Body of pancreas (tissue), 4 donors: Measurements from ENCODE around the gene VTI1A. TPM values are rescaled to one million over a fixed set of nuclear protein-coding genes. Genes with fewer than 3 reads are reported as not detected.

Experiments used
- ATAC-seq: fragments of 150-250 bp; one replicate; pipeline ENCODE4 v1.9.1; 2016
- DNase-seq, 4 donors: peaks; one replicate each; pipeline ENCODE4 v3.0.0-alpha.2; 2019
- H3K27ac ChIP-seq, 4 donors: fragments of 200-600 bp; sonication (generic); 1 replicate in 3 of 4; 2 replicates in 1 of 4; pipeline versions ENCODE4 v1.5.1 to v1.6.1; 2016 to 2019; ENCODE audit warnings: mild to moderate bottlenecking in 1 of 4, mixed read lengths in 1 of 4, moderate library complexity in 1 of 4
- H3K27me3 ChIP-seq, 2 donors: fragments of 200-600 bp; sonication (generic); one replicate each; pipeline ENCODE4 v1.6.0; 2016; ENCODE audit warnings: mild to moderate bottlenecking in 1 of 2
- H3K36me3 ChIP-seq, 2 donors: fragments of 200-600 bp; sonication (generic); replicated peaks in 1 of 2; 2 replicates each; pipeline ENCODE4 v1.5.1; 2016; ENCODE audit warnings: low read depth in 2 of 2; ENCODE audit not compliant: insufficient read depth in 1 of 2
- H3K4me1 ChIP-seq: fragments of 200-600 bp; sonication (generic); one replicate; pipeline ENCODE4 v1.6.0; 2016
- H3K4me3 ChIP-seq, 2 donors: fragments of 200-600 bp; sonication (generic); 1 replicate in 1 of 2; 2 replicates in 1 of 2; pipeline ENCODE4 v1.5.1; 2016 to 2019
- H3K9me3 ChIP-seq, 3 donors: fragments of 200-600 bp; sonication (generic); 1 replicate in 2 of 3; 2 replicates in 1 of 3; pipeline ENCODE4 v1.5.1; 2016
- POLR2A ChIP-seq, 3 donors: fragments of 450-650 bp; IDR thresholded peaks; one replicate each; pipeline ENCODE4 v1.6.1; 2016; ENCODE audit warnings: antibody characterized with exemption in 3 of 3, mild to moderate bottlenecking in 2 of 3
- WGBS, 2 donors: methylation state at CpG; one replicate each; pipeline ENCODE4 v1.1.5; 2017; 5-methylcytosine and 5-hydroxymethylcytosine counted together
- intact Hi-C: fragments of 100-400 bp; cut with DNase I; formaldehyde crosslinking; loops from one replicate; pipeline ENCODE4 v1.15.1; 2023
- total RNA-seq, 2 donors: library from RNA; depleted of rRNA; stranded (reverse); fragments of >200 nt; gene quantifications; one replicate each; pipeline ENCODE4 v1.1.0, GENCODE V29; 2016
- TF ChIP-seq, protein P1 (sequence below), 7 experiments: fragments of 450-650 bp in 4 of 7; fragments of 200-600 bp in 3 of 7; sonication (generic) in 3 of 7; IDR thresholded peaks; one replicate each; pipeline ENCODE4 v1.5.1; 2016 to 2019; ENCODE audit warnings: antibody characterized with exemption in 7 of 7

Gene VTI1A
- total RNA-seq, 2 donors from 2014 or later: 28.3 to 84.4 TPM

DNA sequence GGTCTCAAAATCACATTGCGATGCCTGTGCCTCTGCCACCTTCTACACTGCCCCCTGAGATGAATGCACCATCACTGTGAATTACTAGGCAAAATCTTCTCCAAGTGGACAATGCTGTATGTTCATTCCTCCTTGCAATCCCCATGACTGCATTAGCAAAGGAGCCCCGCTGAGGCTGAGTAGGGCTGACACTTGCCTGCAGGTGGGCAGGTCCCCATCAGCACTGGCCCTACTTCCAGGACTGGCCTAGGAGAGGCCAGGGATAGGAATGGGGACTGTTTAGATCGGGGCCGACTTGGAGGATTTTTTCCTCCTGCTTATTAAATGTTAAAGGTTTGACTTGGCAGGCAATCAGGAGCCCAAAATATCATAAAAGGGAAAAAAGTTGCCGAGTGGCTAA lies 376.0 kb downstream of the VTI1A start:
- H3K36me3 ChIP-seq: no peaks in the 10 kb centered on the region
- H3K9me3 ChIP-seq: no peaks in the 10 kb centered on the region
- H3K27me3 ChIP-seq: no peaks in the 10 kb centered on the region
- no peak overlapping the region for H3K27ac ChIP-seq
- H3K4me3 ChIP-seq: no peak overlapping the region
- TF ChIP-seq, protein P1, sequence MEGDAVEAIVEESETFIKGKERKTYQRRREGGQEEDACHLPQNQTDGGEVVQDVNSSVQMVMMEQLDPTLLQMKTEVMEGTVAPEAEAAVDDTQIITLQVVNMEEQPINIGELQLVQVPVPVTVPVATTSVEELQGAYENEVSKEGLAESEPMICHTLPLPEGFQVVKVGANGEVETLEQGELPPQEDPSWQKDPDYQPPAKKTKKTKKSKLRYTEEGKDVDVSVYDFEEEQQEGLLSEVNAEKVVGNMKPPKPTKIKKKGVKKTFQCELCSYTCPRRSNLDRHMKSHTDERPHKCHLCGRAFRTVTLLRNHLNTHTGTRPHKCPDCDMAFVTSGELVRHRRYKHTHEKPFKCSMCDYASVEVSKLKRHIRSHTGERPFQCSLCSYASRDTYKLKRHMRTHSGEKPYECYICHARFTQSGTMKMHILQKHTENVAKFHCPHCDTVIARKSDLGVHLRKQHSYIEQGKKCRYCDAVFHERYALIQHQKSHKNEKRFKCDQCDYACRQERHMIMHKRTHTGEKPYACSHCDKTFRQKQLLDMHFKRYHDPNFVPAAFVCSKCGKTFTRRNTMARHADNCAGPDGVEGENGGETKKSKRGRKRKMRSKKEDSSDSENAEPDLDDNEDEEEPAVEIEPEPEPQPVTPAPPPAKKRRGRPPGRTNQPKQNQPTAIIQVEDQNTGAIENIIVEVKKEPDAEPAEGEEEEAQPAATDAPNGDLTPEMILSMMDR (IDR thresholded peaks at IDR 0.05): no peak
- no peak for TF ChIP-seq POLR2A (IDR thresholded peaks at IDR 0.05)
- no peaks in the 10 kb centered on the region for H3K4me1 ChIP-seq
- no peak for DNase-seq
- WGBS, 2 donors: 89 to 95% methylated on average over 5 of the region's 5 CpGs
- no peak for ATAC-seq
- intact Hi-C loops: no loop called here

DNA sequence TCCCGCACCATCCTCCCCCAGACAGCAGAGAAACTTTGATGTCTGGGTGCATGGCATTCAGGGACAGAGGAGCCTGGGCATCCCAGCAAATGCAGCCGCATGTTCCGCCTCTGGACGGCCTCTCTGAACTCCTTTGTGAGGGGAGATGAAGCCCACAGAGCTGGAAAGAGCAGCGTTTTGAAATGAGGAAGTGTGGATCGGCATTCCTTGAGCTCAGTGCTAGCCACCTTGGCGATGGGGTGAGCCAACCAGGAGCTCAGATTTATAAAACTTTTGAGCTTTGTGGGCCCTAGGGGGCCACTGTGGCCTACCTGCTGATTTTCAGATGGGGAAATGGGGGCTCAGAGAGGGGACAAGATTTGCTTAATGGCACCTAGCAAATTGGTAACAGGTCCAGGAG lies 376.6 kb downstream of the VTI1A start:
- Histone ChIP-seq H3K9me3 (no peaks in the 10 kb centered on the region), H3K4me3 (no peak overlapping the region), H3K36me3 (no peaks in the 10 kb centered on the region), H3K4me1 (no peaks in the 10 kb centered on the region), H3K27ac (no peak overlapping the region), H3K27me3 (no peaks in the 10 kb centered on the region)
- TF ChIP-seq POLR2A (IDR thresholded peaks at IDR 0.05): no peak
- TF ChIP-seq, protein P1 (IDR thresholded peaks at IDR 0.05): no peak
- DNase-seq: no peak
- 88 to 95% methylated on average over 7 of the region's 7 CpGs for WGBS, 2 donors
- ATAC-seq: no peak
- intact Hi-C loops: no loop called here

DNA sequence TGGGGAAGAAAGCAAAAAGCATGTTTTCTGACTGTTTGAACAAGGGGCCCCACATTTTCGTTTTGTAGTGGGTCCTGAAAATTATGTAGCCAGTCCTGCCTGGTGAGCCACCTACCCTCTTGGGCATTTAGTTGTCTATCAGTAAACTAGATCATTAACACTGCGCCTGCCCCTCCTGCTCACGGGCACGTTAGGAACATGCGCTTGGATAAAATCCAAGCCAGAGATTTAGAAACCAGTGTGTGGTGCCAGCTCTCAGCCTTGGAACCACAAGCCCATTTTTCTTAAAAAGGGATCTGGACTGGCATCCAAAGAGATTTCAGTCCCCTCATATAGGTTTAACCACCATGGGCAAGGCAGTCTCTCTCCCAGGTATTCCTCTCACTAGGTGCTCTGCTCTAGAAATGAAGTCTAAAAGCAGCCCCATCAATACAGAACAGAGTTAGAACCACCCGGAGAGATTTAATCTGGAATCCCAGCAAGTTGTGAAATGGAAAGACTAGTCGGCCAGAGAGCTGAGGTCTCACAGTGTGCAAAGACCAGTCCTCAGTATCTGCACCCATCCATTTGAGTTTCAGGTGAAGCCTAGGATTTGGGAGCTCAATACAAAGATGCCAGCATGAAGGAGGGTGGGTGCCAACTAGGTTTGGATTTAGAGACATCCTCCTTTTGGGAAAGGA lies 379.1 kb downstream of the VTI1A start:
- TF ChIP-seq, protein P1 (IDR thresholded peaks at IDR 0.05): no peak
- TF ChIP-seq POLR2A (IDR thresholded peaks at IDR 0.05): no peak
- H3K27ac ChIP-seq: peak overlapping the region in 1 of 4 donors; percentile 35
- no peak overlapping the region for H3K4me3 ChIP-seq
- intact Hi-C loops: no loop called here
- H3K36me3 ChIP-seq: no peaks in the 10 kb centered on the region
- ATAC-seq (peak; percentile 30), DNase-seq (peak in 3 of 4 donors; percentile 31 to 42 (median 36))
- no peaks in the 10 kb centered on the region for H3K27me3 ChIP-seq
- no peaks in the 10 kb centered on the region for H3K4me1 ChIP-seq
- no peaks in the 10 kb centered on the region for H3K9me3 ChIP-seq
- WGBS, 2 donors: 44 to 48% methylated on average over 7 of the region's 7 CpGs

DNA sequence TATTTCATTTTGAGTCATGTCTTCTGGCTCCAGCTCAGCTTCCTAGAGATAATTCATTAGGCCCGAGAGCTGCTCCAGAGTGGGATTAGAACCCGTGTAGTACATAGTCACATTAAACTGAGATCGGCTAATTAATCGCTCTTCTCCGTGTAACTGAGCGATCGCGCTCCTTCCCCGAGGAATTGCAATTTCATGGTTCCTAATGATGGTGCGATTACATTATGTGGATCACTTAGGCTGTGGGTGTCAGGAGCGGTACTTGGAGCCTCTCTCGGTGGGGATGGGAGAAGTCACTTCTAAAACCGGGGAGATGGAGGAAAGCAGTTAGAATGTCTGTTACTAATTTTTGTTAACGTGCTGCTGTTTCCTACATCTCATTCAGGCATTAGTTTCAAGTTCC lies 380.1 kb downstream of the VTI1A start:
- intact Hi-C loops: no loop called here
- TF ChIP-seq, protein P1 (IDR thresholded peaks at IDR 0.05): no peak
- no peak for TF ChIP-seq POLR2A (IDR thresholded peaks at IDR 0.05)
- Histone ChIP-seq H3K9me3 (no peaks in the 10 kb centered on the region), H3K27me3 (no peaks in the 10 kb centered on the region), H3K4me3 (no peak overlapping the region), H3K36me3 (no peaks in the 10 kb centered on the region), H3K4me1 (no peaks in the 10 kb centered on the region), H3K27ac (no peak overlapping the region)
- ATAC-seq (no peak), DNase-seq (no peak)
- WGBS, 2 donors: 94 to 95% methylated on average over 14 of the region's 14 CpGs

DNA sequence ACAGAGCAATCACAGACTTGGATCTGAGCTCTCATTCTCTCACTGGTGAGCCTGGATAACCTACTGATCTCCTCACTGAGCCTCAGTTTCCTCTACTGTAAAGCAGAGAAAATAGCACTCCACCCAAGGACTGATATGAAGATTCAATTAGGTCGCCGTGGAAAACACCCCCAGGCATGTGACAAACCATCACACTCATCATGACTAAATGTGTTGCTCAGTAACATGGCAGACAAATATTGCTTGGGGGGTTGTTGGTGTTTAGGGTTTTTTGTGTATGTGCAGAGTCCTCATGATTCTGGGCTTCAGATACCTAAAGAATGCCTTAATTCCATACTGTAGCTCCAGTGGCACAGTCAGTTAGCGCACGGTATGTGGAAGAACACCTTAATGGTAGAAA lies 380.9 kb downstream of the VTI1A start:
- TF ChIP-seq, protein P1 (IDR thresholded peaks at IDR 0.05): no peak
- TF ChIP-seq POLR2A (IDR thresholded peaks at IDR 0.05): no peak
- 94% methylated on average over 4 of the region's 4 CpGs for WGBS, 2 donors
- no peaks in the 10 kb centered on the region for H3K36me3 ChIP-seq
- H3K27ac ChIP-seq: no peak overlapping the region
- no peaks in the 10 kb centered on the region for H3K27me3 ChIP-seq
- H3K9me3 ChIP-seq: no peaks in the 10 kb centered on the region
- intact Hi-C loops: no loop called here
- DNase-seq: no peak
- H3K4me3 ChIP-seq: no peak overlapping the region
- ATAC-seq: no peak
- no peaks in the 10 kb centered on the region for H3K4me1 ChIP-seq
